GM12875 (cell line): ENCODE data around the gene NCBP3.

ENCODE experiments used
- H3K4me3 ChIP-seq: one replicate; pipeline ENCODE4 v1.5.1; 2011; ENCODE audit warnings: low read depth, low read length, control low read depth
- TF ChIP-seq, protein P1 (sequence below): IDR thresholded peaks from 2 replicates; pipeline ENCODE4 v1.5.1; 2011; ENCODE audit warnings: low read depth, mild to moderate bottlenecking, control low read depth, inconsistent platforms, low read length, moderate library complexity, borderline replicate concordance; ENCODE audit not compliant: insufficient read depth

NCBP3 gene

DNA sequence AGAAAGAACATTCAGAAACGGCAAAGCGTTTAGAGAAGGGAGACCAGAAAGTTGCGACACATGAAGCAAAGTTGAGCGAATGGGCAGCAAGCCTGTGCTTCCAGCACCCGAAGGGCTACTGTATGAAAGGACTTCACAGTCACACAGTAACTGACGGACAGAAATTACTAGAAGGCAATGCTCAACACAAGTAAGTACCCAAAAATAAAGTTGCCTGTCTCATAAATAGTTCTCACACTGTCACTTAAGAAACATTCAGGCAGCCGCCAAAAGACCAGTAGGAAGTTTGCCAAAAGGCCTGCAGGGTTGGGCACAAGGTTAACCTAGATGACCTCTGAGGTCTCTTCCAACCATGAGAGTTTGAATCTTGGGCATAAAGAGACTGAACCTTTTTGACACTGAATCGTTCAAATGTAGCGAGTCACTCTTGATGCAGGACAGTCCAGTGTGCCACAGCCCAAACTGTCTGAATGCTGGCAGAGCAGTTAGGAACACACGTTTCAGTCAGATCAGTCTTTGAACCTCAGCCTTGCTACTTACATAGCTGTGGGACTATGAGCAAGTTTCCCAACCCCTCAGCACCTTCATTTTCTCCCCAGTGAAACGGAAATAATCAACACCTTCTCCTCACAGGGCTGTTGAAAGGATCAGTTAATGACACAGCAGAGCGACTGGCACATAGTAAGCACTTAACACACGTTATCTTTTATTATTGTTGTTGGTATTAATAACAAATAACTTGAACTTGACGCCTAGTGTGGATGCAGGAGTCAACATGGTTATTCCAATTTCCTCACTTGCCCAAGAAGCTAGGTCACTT lies 10.4 kb downstream of the NCBP3 start:
- TF ChIP-seq, protein P1, sequence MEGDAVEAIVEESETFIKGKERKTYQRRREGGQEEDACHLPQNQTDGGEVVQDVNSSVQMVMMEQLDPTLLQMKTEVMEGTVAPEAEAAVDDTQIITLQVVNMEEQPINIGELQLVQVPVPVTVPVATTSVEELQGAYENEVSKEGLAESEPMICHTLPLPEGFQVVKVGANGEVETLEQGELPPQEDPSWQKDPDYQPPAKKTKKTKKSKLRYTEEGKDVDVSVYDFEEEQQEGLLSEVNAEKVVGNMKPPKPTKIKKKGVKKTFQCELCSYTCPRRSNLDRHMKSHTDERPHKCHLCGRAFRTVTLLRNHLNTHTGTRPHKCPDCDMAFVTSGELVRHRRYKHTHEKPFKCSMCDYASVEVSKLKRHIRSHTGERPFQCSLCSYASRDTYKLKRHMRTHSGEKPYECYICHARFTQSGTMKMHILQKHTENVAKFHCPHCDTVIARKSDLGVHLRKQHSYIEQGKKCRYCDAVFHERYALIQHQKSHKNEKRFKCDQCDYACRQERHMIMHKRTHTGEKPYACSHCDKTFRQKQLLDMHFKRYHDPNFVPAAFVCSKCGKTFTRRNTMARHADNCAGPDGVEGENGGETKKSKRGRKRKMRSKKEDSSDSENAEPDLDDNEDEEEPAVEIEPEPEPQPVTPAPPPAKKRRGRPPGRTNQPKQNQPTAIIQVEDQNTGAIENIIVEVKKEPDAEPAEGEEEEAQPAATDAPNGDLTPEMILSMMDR, result no peak
- H3K4me3 ChIP-seq, result no peak overlapping the region

- TF ChIP-seq, protein P1, result no peak
- no peak overlapping the region for H3K4me3 ChIP-seq
Observed at GRCh38 chr17:3834811-3835210, 11.2 kb downstream of the NCBP3 start.

DNA sequence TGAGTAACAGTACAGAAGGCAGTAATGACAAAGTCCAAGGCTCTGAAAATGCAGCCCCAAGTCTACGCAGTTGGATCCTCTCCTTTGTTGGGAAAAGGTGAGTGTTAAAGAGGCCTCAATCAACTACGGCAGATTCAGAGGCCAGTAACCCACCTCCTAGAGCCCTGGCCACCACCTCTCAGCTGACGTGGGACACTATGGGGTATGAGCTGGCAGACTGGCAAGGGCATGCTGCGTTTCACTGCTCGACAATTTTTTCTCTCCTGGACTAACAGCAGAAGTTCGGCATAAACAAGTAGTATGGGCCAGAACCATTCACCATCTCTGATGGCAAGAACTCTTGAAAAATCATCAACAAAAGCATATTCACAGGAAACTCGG lies 17.2 kb downstream of the NCBP3 start:
- no peak overlapping the region for H3K4me3 ChIP-seq
- TF ChIP-seq, protein P1, result no peak

GRCh38 chr17:3828151-3828851 lies 17.7 kb downstream of the NCBP3 start:
- TF ChIP-seq, protein P1, result no peak
- no peak overlapping the region for H3K4me3 ChIP-seq

GRCh38 chr17:3827124-3827773 lies 18.8 kb downstream of the NCBP3 start:
- TF ChIP-seq, protein P1, result peak; percentile 76

GRCh38 chr17:3826191-3826590 lies 19.9 kb downstream of the NCBP3 start:
- TF ChIP-seq, protein P1, result no peak
- no peak overlapping the region for H3K4me3 ChIP-seq

More at GRCh38 chr17:3827124-3827773, 18.8 kb downstream of the NCBP3 start:
- H3K4me3 ChIP-seq, result no peak overlapping the region
